Measurements from ENCODE around the gene DAND5. TPM values are rescaled to one million over a fixed set of nuclear protein-coding genes. Genes with fewer than 3 reads are reported as not detected.

The DAND5 gene
- total RNA-seq, 1 experiment from 2014 or later, result not detected

- no peak for DNase-seq (ENCODE audit: low read depth)
These were observed 39.8 kb downstream of the DAND5 start for GRCh38 chr19:13008926-13009787.

DNA sequence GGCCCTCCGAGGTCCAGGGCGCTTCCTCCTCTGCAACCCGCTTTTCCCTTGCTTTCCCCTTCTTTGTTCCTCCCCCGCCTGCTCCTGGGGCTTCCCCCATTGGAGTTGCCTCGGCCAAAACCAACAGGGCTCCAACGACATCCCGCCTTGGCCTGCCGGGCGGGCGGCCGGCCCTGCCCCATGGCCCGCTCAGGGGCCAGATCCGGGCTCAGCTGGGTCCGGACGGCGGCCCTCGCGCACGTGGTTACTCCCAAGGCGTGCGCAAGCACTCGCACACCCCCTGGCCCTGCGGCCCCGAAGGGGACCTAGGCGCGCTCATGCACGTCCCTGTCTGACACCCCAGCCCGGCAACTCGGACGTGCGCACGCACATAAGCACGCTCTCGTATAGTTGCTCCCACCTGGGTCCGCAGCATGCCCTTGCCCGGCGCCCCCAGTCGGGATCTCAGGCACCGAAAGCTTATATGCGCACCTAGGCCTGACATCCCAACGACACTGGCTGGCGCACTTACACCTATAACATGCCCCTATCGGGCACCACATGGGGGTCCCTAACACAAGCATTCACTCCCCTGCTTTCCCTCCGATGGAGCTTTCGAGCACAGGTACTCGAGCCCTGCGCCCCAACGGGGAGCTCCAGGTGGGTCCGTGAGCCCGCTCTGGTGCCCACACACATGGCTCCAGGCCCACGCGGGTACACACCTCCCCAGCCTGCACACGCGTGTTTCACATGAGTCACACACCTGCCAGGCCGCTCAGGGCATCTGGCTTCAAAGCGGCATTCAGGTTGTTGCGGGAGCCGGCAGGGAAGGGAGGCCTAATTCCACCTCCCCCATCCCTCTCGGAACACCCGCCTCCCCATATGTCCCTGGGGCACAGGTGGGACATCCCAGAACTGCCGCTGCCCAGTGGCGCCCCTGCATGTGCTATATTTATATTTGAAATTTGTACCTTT is 40.9 kb downstream of the DAND5 start:
- DNase-seq (ENCODE audit: low read depth), result no peak

DNA sequence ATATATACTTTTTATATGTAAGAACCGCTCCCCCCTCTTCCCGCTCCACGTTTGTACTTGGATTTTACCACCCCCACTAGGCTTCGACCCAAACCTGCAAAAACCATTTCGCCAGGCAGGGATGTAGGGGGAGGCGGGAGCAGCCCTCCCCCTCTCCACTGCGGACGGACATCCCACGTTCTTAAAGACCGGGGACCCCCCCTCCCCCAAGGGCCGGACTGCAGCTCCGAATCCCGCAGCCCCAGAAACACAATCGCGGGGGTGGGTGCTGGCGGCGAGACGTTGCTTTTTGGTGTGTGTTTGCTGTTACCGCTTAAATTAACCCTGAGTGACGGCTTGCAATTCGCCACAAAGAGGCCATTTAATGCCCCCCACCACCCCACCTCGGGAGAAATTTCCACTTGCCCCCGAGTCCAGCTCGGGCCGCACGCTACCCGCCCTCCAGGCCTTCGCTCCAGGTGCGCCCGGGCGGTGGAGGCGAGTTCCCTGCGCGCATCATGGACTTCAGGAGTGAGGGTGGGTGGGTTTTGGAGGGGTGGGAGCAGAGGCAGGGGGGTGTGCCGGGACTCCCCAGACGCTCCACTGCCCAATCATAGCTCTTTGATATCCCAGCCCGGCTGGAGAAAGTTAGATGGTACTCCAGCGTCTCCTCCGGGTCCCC is 41.7 kb downstream of the DAND5 start:
- no peak for DNase-seq (ENCODE audit: low read depth)

- DNase-seq (ENCODE audit: low read depth), result no peak
These were observed 42.4 kb downstream of the DAND5 start for GRCh38 chr19:13011653-13012389.

DNA sequence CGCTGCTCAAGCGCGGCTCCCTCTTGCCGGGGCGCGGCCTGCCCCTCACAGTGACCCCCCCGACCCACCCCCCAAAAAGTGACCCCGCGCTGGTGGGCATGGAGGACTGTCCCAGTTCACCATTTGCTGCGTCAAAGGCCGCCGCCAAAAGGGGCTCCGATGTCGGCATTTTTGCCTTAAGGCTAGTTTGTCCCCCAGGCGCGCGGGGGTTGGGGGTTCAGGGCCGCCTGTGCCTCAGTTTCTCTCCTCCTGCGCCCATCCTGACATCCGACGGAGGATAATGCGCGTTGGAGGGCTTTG is 43.0 kb downstream of the DAND5 start:
- no peak for DNase-seq (ENCODE audit: low read depth)

- peak; percentile 82 for DNase-seq (ENCODE audit: low read depth)
These were observed 43.6 kb downstream of the DAND5 start for GRCh38 chr19:13012690-13013608.

DNA sequence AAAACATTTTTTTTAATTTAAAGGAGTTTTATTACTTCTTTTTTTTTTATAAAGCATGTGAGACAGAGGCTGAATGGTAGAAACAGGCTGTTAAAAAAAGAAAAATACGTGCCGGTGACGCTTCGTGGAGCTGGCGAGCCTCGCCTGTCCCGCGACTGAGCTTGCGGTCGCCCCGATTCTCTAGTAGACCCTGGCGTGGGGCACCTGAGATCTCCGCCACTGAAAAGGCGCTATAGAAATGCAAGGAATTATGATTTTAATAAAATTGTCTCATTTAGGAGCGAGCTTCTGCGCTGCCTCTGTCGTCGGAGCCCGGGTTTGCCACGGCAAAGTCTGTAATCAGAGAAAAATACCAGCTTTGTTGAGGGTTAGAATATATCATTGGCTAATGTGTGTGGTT is 44.3 kb downstream of the DAND5 start:
- no peak for DNase-seq (ENCODE audit: low read depth)

DNA sequence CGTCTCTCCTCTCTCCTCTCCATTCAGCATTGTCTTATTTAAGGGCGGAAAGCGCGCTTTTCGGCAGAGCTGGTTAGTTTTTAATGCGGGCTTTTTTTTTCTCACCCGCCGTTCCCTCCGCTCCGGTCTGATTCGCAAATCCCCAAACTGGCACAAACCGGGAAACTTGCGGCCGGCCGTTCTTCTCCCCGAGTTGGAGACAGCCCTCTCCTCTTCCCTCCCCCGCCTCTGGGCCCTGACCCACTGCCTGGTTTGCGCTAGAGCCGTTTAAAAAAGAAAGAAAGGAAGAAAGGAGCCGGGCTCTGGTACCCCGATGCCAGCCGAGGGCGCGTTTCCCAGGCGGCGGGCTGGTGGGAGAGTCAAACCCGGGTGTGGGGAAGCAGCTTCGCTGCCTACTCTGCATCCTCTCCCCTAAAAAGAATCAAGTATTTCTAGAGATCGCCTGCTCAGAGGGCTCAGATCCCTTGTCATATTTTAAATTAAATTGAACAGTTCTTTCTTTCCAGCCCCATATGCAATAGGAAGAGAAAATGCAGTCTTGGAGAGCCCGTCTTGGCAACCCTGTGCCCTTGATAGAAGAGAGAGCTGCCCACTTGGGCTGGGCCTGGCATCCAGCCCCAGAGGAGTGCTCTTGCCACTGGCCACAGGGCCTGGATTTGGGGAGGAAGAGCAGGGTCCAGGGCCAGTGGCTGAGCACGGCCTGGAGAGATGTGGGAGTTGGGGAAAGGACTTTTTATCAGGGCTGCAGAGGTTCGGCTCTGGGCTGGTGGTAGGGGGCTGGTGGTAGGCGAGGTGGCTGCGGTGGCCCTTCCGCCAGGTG is 44.9 kb downstream of the DAND5 start:
- DNase-seq (ENCODE audit: low read depth), result peak; percentile 62

GRCh38 chr19:13014921-13015280 is 45.5 kb downstream of the DAND5 start:
- no peak for DNase-seq (ENCODE audit: low read depth)

DNA sequence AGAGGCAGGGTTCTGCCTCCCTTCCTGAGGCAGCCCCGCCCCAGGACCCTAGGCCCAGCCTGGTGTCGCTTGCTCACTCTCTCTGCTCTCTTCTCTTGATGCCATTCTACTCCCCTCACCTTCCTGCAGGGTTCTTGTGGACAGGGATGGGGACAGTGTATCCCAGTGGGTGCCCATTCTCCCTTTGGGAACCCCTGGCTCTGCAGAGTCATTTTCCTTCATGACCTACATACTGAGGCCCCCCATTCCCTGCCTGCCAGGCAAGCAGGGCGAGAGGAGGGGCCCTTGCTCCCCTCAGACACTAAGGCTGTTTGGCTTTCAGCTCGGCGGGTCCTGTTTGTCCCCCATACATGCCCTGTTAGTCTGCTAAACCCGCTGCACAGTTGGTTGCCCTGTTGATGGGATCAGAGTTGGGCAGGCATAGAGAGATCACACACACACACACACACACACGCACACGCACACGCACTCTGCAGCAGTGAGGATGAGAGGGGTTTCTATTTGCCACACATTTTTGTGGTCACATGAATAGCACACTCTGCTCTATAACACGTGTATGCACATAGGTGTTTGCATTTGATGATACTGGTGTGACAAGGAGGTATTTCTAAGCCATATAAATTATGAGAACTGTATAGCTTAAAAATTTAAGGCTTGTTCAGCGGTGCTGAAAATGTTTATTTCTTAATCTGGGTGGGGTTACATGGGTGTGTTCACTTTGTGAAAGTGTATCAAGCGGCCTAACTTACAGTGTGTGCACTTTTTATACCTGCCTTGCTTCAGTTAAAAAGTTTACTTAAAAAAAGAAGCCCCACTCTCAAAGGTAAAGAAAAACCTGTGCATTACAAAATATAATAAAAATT is 46.2 kb downstream of the DAND5 start:
- DNase-seq (ENCODE audit: low read depth), result no peak

DNA sequence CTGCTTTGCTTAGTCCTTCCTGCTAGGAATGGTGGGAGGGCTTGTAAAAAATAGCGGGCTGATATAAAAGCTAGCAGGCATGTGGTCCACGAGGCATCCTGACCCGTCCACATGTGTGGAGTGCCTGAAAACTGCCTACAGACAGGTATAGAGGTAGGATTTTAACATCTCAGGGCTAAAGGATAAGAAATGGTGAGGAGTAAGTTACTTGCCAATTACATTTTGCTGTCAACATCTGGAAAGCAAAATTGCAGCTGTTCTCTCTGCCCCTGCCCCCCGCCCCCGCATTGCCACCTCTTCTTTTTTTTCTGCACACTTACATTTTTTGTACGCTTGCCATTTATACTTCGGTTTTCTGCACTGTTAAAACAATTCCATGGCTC is 46.9 kb downstream of the DAND5 start:
- no peak for DNase-seq (ENCODE audit: low read depth)

DNA sequence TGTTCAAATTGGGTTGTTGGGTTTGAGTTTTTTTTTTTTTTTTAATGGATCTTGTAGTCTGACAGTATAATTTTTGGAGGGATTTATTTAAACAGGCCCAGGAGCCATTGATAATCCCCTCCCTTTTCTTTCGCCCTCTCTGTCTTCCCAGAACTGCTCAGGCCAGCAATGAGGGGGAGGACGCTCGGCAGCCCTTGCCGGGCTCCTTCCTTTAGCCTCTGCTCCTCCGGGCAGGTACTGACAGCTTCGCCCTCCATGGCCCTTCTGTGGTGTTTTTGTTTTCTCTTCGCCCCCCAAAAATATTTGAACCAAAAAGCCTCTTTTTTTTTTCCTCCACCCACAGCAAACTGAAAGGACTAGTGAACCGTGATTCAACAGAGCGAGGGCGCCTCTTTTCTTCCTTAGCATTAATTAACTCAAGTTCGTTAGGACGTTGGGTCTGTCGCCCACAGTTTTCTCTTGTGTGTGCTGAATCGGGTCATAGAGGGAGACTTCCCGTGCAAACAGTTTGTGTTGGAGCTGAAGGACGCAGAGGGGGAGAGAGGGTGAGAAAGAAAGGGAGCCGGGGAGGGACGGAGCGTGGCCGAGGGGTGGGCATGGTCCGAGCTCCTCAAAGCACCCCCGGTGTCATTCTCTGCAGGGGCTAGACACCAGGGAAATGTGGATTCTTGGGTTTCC is 47.4 kb downstream of the DAND5 start:
- DNase-seq (ENCODE audit: low read depth), result no peak

- DNase-seq (ENCODE audit: low read depth), result no peak
These were observed 48.1 kb downstream of the DAND5 start for GRCh38 chr19:13017306-13018034.

GRCh38 chr19:13018035-13018914 is 48.9 kb downstream of the DAND5 start:
- no peak for DNase-seq (ENCODE audit: low read depth)

- DNase-seq (ENCODE audit: low read depth), result no peak
These were observed 50.0 kb downstream of the DAND5 start for GRCh38 chr19:13019332-13019731.

DNA sequence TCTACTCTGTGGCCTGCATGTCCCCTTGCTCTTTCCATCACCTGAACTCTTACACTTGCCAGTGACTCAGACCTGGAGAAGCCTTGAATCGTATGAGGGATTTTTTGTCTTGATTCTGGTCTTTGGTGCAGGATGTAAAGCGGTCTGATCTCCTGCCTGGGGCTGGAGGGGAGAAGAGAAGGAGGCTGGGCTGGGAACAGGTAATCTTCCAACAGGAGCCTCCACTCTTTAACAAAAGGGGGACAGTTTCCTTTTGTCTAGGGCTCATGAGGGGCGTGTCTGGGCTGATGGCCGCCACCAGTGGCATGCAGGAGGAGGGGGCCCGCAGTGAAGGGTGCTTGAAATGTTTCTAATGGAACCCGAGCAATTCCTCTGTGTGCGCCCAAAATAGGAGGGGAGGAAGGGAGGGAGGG is 50.6 kb downstream of the DAND5 start:
- no peak for DNase-seq (ENCODE audit: low read depth)
